GM23338 (cell line): ENCODE results near the gene ANAPC2. TPM values are rescaled to one million over a fixed set of nuclear protein-coding genes. Genes with fewer than 3 reads are reported as not detected.
A peak's percentile ranks its signal among the peaks of the same experiment; 100 is the strongest.

Experiments used
- ATAC-seq: fragments of 200-7000 bp; cut with Tn5 transposase; 3 replicates; pipeline ENCODE4 v1.9.1; 2020
- DNase-seq: peaks from one replicate; pipeline ENCODE4 v3.0.0-alpha.2; 2015; ENCODE audit warnings: low spot score
- H2AFZ ChIP-seq: fragments of 200-600 bp; sonication (generic); 2 replicates; pipeline ENCODE4 v1.8.0; 2016; ENCODE audit warnings: antibody characterized with exemption, mild to moderate bottlenecking, moderate library complexity
- H3F3A ChIP-seq: fragments of 200-600 bp; sonication (generic); replicated peaks from 2 replicates; pipeline ENCODE4 v1.8.0; 2017; ENCODE audit warnings: antibody characterized with exemption, mixed run types, low read depth
- H3K27ac ChIP-seq: fragments of 200-600 bp; sonication (generic); 2 replicates; pipeline ENCODE4 v1.6.1; 2016; ENCODE audit warnings: low read depth
- H3K27me3 ChIP-seq: fragments of 200-600 bp; sonication (generic); 2 replicates; pipeline ENCODE4 v1.8.0; 2016; ENCODE audit warnings: mild to moderate bottlenecking, mixed run types, moderate library complexity; ENCODE audit not compliant: insufficient read depth
- H3K36me3 ChIP-seq: fragments of 200-600 bp; sonication (generic); 2 replicates; pipeline ENCODE4 v1.8.0; 2016; ENCODE audit warnings: mild to moderate bottlenecking; ENCODE audit not compliant: insufficient read depth
- H3K4me1 ChIP-seq: fragments of 200-600 bp; sonication (generic); 2 replicates; pipeline ENCODE4 v1.8.0; 2016; ENCODE audit warnings: mild to moderate bottlenecking, moderate library complexity; ENCODE audit not compliant: insufficient read depth
- H3K4me2 ChIP-seq: fragments of 200-600 bp; sonication (generic); 2 replicates; pipeline ENCODE4 v1.7.1; 2017; ENCODE audit warnings: mixed run types
- H3K4me3 ChIP-seq: fragments of 200-600 bp; sonication (generic); 2 replicates; pipeline ENCODE4 v1.6.1; 2016; ENCODE audit warnings: mixed run types
- H3K79me2 ChIP-seq: fragments of 200-600 bp; sonication (generic); replicated peaks from 2 replicates; pipeline ENCODE4 v1.8.0; 2017; ENCODE audit warnings: mild to moderate bottlenecking; ENCODE audit not compliant: insufficient read depth
- H3K9me2 ChIP-seq: fragments of 200-600 bp; sonication (generic); 2 replicates; pipeline ENCODE4 v1.8.0; 2017; ENCODE audit not compliant: insufficient read depth
- H4K20me1 ChIP-seq: fragments of 200-600 bp; sonication (generic); replicated peaks from 2 replicates; pipeline ENCODE4 v1.8.0; 2017; ENCODE audit warnings: mild to moderate bottlenecking; ENCODE audit not compliant: insufficient read depth
- H3K27ac Mint-ChIP-seq: 2 replicates; pipeline ENCODE4 v1.8.0; 2020; ENCODE audit warnings: inconsistent platforms, mild to moderate bottlenecking, moderate library complexity, mixed read lengths
- H3K27me3 Mint-ChIP-seq: 3 replicates; pipeline ENCODE4 v1.8.0; 2022; ENCODE audit warnings: low read depth, mild to moderate bottlenecking, moderate library complexity, mixed read lengths, inconsistent platforms; ENCODE audit not compliant: insufficient read depth, poor library complexity
- H3K36me3 Mint-ChIP-seq: 3 replicates; pipeline ENCODE4 v1.8.0; 2021; ENCODE audit warnings: low read depth, mild to moderate bottlenecking, inconsistent platforms, moderate library complexity, mixed read lengths
- H3K4me1 Mint-ChIP-seq: 3 replicates; pipeline ENCODE4 v1.8.0; 2020; ENCODE audit warnings: mild to moderate bottlenecking, inconsistent platforms, mixed read lengths
- H3K4me3 Mint-ChIP-seq: 3 replicates; pipeline ENCODE4 v1.8.0; 2021; ENCODE audit warnings: moderate library complexity, mild to moderate bottlenecking, inconsistent platforms, mixed read lengths
- H3K9me3 Mint-ChIP-seq: 3 replicates; pipeline ENCODE4 v1.8.0; 2020; ENCODE audit warnings: moderate library complexity, mild to moderate bottlenecking, inconsistent platforms, mixed read lengths
- CREB1 ChIP-seq: fragments of 250-450 bp; sonication (Bioruptor Pico); IDR thresholded peaks from 2 replicates; pipeline ENCODE4 v1.5.0; 2020; ENCODE audit warnings: low read depth, mild to moderate bottlenecking, moderate library complexity
- CTCF ChIP-seq, 2 experiments: fragments of 200-600 bp in 1 of 2; sonication (generic) in 1 of 2; conservative IDR thresholded peaks; 2 replicates each; pipeline versions ENCODE4 v1.5.1 to v1.6.1; 2016 to 2017; ENCODE audit warnings: antibody characterized with exemption in 2 of 2, low read depth in 2 of 2, mild to moderate bottlenecking in 2 of 2, moderate library complexity in 1 of 2
- ETS1 ChIP-seq: IDR thresholded peaks from 2 replicates; pipeline ENCODE4 v1.6.1; 2016; ENCODE audit warnings: antibody characterized with exemption
- EZH2 ChIP-seq: fragments of 200-600 bp; sonication (generic); IDR thresholded peaks from one replicate; pipeline ENCODE4 v1.8.0; 2017; ENCODE audit warnings: antibody characterized with exemption, mild to moderate bottlenecking, low read depth; ENCODE audit not compliant: unreplicated experiment
- EZH2phosphoT487 ChIP-seq: fragments of 200-600 bp; sonication (generic); IDR thresholded peaks from one replicate; pipeline ENCODE4 v1.8.1; 2018; ENCODE audit warnings: antibody characterized with exemption; ENCODE audit not compliant: unreplicated experiment
- JUNB ChIP-seq: IDR thresholded peaks from one replicate; pipeline ENCODE4 v1.6.1; 2016; ENCODE audit warnings: antibody characterized with exemption; ENCODE audit not compliant: unreplicated experiment
- NANOG ChIP-seq: IDR thresholded peaks from 2 replicates; pipeline ENCODE4 v1.6.1; 2016; ENCODE audit warnings: antibody characterized with exemption, borderline replicate concordance
- REST ChIP-seq: IDR thresholded peaks from one replicate; pipeline ENCODE4 v1.6.1; 2018; ENCODE audit warnings: antibody characterized with exemption; ENCODE audit not compliant: unreplicated experiment
- ZNF114 ChIP-seq: fragments of 250-450 bp; sonication (Bioruptor Pico); IDR thresholded peaks from 2 replicates; pipeline ENCODE4 v1.5.0; 2020; ENCODE audit warnings: mild to moderate bottlenecking, moderate library complexity
- ZNF331 ChIP-seq: fragments of 250-450 bp; sonication (Bioruptor Pico); IDR thresholded peaks from 2 replicates; pipeline ENCODE4 v1.5.0; 2020; ENCODE audit warnings: low read depth, mild to moderate bottlenecking, moderate library complexity
- ZNF462 ChIP-seq: fragments of 250-450 bp; sonication (Bioruptor Pico); IDR thresholded peaks from 2 replicates; pipeline ENCODE4 v1.5.0; 2020; ENCODE audit warnings: mild to moderate bottlenecking, moderate library complexity
- polyA plus RNA-seq: library from polyadenylated mRNA; unstranded; fragments of >200 nt; fragmentation: Nextera tagmentation; extraction: Ambion mirVana; gene quantifications from 2 replicates; pipeline ENCODE4 v1.2.1, GENCODE V29; 2016
- total RNA-seq: library from RNA; depleted of rRNA; stranded (reverse); fragments of >200 nt; shearing (Covaris generic); gene quantifications from 2 replicates; pipeline ENCODE4 v1.2.3, GENCODE V29; 2014

ANAPC2 gene
- total and polyA plus RNA-seq, 2 experiments from 2014 or later = 16.4 to 42.9 TPM

- peaks cover 25% of the 10 kb centered on the region for H3K36me3 Mint-ChIP-seq
- H3K27me3 Mint-ChIP-seq = peaks cover 22% of the 10 kb centered on the region
Measured at GRCh38 chr9:137204731-137205125, 16.4 kb upstream of the ANAPC2 start.

More at GRCh38 chr9:137204731-137205125, 16.4 kb upstream of the ANAPC2 start:
- Mint-ChIP-seq H3K4me1 (peaks cover 30% of the 10 kb centered on the region), H3K9me3 (no peaks in the 10 kb centered on the region), H3K27ac (peak overlapping the region; percentile 93), H3K4me3 (peak overlapping the region; percentile 97)
- Histone ChIP-seq H3K27me3 (no peaks in the 10 kb centered on the region), H3F3A (peaks cover 21% of the 10 kb centered on the region; the same call in 1 of the 2 replicates), H3K27ac (no peak overlapping the region), H3K4me3 (peak overlapping the region; percentile 98), H3K9me2 (no peaks in the 10 kb centered on the region), H3K79me2 (peaks cover 42% of the 10 kb centered on the region), H3K36me3 (no peaks in the 10 kb centered on the region), H3K4me1 (peaks cover 24% of the 10 kb centered on the region), H3K4me2 (peak overlapping the region; percentile 98), H2AFZ (no peak overlapping the region), H4K20me1 (peaks cover 14% of the 10 kb centered on the region)
- ATAC-seq = no peak
- TF ChIP-seq REST (no peak), ZNF114 (CRISPR knock-in tag) (no peak), ZNF331 (CRISPR knock-in tag) (no peak), EZH2phosphoT487 (no peak), CREB1 (CRISPR knock-in tag) (no peak), JUNB (no peak), CTCF (conservative IDR thresholded peaks at IDR 0.05; ENCODE audit: low read depth in 2 of 2) (no peak), ZNF462 (CRISPR knock-in tag) (no peak), ETS1 (no peak), NANOG (no peak), EZH2 (no peak)
- no peak for DNase-seq
